Ovary (tissue), 9 donors: ENCODE results near the gene NUP210. TPM values are rescaled to one million over a fixed set of nuclear protein-coding genes. Genes with fewer than 3 reads are reported as not detected.

ENCODE experiments used
- DNase-seq, 5 donors: peaks; one replicate each; pipeline ENCODE4 v3.0.0-alpha.2; 2019 to 2020
- H3K27ac ChIP-seq, 2 donors: fragments of 200-600 bp; one replicate each; pipeline versions ENCODE4 v1.5.1 to v1.8.0; 2019 to 2022
- H3K27me3 ChIP-seq: fragments of 200-600 bp; one replicate; pipeline ENCODE4 v1.8.0; 2022
- H3K36me3 ChIP-seq: fragments of 200-600 bp; sonication (generic); one replicate; pipeline ENCODE4 v1.5.1; 2019
- H3K4me1 ChIP-seq: one replicate; pipeline ENCODE4 v1.8.1; 2013; ENCODE audit warnings: mild to moderate bottlenecking, moderate library complexity; ENCODE audit not compliant: insufficient read depth
- H3K4me3 ChIP-seq: fragments of 200-600 bp; sonication (generic); one replicate; pipeline ENCODE4 v1.5.1; 2017
- H3K9me3 ChIP-seq, 2 donors: fragments of 200-600 bp in 1 of 2; sonication (generic) in 1 of 2; one replicate each; pipeline versions ENCODE4 v1.5.1 to v1.8.1; 2013 to 2019; ENCODE audit warnings: mild to moderate bottlenecking in 1 of 2, moderate library complexity in 1 of 2
- EP300 ChIP-seq: sonication (generic); formaldehyde crosslinking; IDR thresholded peaks from one replicate; pipeline ENCODE4 v1.6.1; 2017; ENCODE audit warnings: antibody characterized with exemption
- POLR2A ChIP-seq: fragments of 450-650 bp; IDR thresholded peaks from one replicate; pipeline ENCODE4 v1.6.1; 2017; ENCODE audit warnings: antibody characterized with exemption, mild to moderate bottlenecking, moderate library complexity
- WGBS, 3 donors: extraction: QIAGEN DNeasy Blood & Tissue Kit in 1 of 3; methylation state at CpG; one replicate each; pipeline versions ENCODE4 v1.1.5 to v1.1.7; 2013 to 2017; 5-methylcytosine and 5-hydroxymethylcytosine counted together
- intact Hi-C, 4 donors: fragments of 100-400 bp; cut with DNase I; formaldehyde crosslinking; loops; one replicate each; pipeline versions ENCODE4 v1.11.0 to v1.15.1; 2022 to 2023
- polyA plus RNA-seq, 2 donors: library from polyadenylated mRNA; stranded (reverse); fragments of 200-250 nt in 1 of 2; fragments of 350-450 nt in 1 of 2; fragmentation: Illumina TruSeq in 1 of 2; extraction: RNeasy Lipid Tissue Mini Kit (QIAGEN cat#74804) in 1 of 2; gene quantifications; one replicate each; pipeline ENCODE4 v1.2.3, GENCODE V29; 2013 to 2014
- small RNA-seq: library from RNA; depleted of rRNA; stranded (forward); fragments of <200 nt; gene quantifications from one replicate; pipeline ENCODE3, GENCODE V24; 2016
- total RNA-seq, 7 donors: library from RNA; depleted of rRNA in 2 of 7; stranded (reverse); fragments of >200 nt in 2 of 7; fragmentation: NEBNext Ultra II Directional in 3 of 7; extraction: Animal tissue kit (Norgen Biotek cat#: 25700) in 3 of 7; gene quantifications; one replicate each; pipeline versions ENCODE4 v1.1.0 to v1.2.4, GENCODE V29; 2016 to 2023
- TF ChIP-seq, protein P1 (sequence below), 3 donors: fragments of 450-650 bp in 2 of 3; fragments of 200-600 bp in 1 of 3; IDR thresholded peaks; one replicate each; pipeline versions ENCODE4 v1.5.1 to v1.8.0; 2016 to 2022; ENCODE audit warnings: antibody characterized with exemption in 3 of 3, mild to moderate bottlenecking in 1 of 3
- donor health status: DM: no; HTN: no; CAD: no; lungs with moderate emphysema.
- donor health status: DM: no; HTN: no; CAD: no.
- donor health status: Bipolar disorder and iron deficiency.
- donor health status: DM: yes; HTN: yes; CAD: no.
- donor health status: DM: no; HTN: no; CAD: no.
- donor health status: DM: yes; HTN: yes; CAD: no.

Gene NUP210
- total and polyA plus RNA-seq, 9 donors, result 1.4 to 5.8 (median 3.2) TPM

DNA sequence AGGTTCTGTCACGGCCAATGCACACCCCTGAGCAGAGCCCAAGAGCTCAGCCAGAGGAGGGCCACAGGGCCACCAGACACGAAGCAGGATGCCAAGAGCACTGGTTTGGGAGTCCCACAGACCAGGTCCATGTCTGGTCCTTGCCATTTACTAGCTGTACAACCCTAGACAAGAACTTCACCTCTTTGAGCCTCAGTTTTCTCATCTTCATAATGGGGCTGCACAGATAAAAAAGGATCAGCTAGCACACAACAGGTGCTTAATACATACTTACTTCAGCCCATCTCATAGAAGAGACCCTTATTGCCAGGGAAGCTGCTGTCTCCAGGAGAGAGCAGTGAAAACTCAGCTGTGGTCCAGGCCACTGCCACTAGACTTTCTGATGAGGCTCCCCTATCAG is 152.0 kb downstream of the NUP210 start:
- Histone ChIP-seq H3K27ac (no peak overlapping the region), H3K27me3 (no peaks in the 10 kb centered on the region), H3K36me3 (no peaks in the 10 kb centered on the region), H3K9me3 (no peaks in the 10 kb centered on the region), H3K4me3 (no peak overlapping the region), H3K4me1 (no peaks in the 10 kb centered on the region)
- intact Hi-C loops, result no loop called here
- TF ChIP-seq POLR2A (no peak), EP300 (no peak)
- TF ChIP-seq, protein P1, sequence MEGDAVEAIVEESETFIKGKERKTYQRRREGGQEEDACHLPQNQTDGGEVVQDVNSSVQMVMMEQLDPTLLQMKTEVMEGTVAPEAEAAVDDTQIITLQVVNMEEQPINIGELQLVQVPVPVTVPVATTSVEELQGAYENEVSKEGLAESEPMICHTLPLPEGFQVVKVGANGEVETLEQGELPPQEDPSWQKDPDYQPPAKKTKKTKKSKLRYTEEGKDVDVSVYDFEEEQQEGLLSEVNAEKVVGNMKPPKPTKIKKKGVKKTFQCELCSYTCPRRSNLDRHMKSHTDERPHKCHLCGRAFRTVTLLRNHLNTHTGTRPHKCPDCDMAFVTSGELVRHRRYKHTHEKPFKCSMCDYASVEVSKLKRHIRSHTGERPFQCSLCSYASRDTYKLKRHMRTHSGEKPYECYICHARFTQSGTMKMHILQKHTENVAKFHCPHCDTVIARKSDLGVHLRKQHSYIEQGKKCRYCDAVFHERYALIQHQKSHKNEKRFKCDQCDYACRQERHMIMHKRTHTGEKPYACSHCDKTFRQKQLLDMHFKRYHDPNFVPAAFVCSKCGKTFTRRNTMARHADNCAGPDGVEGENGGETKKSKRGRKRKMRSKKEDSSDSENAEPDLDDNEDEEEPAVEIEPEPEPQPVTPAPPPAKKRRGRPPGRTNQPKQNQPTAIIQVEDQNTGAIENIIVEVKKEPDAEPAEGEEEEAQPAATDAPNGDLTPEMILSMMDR (IDR thresholded peaks at IDR 0.05), result no peak
- no peak for DNase-seq
- 79 to 93% (median 88%) methylated on average over 2 of the region's 2 CpGs for WGBS, 3 donors

DNA sequence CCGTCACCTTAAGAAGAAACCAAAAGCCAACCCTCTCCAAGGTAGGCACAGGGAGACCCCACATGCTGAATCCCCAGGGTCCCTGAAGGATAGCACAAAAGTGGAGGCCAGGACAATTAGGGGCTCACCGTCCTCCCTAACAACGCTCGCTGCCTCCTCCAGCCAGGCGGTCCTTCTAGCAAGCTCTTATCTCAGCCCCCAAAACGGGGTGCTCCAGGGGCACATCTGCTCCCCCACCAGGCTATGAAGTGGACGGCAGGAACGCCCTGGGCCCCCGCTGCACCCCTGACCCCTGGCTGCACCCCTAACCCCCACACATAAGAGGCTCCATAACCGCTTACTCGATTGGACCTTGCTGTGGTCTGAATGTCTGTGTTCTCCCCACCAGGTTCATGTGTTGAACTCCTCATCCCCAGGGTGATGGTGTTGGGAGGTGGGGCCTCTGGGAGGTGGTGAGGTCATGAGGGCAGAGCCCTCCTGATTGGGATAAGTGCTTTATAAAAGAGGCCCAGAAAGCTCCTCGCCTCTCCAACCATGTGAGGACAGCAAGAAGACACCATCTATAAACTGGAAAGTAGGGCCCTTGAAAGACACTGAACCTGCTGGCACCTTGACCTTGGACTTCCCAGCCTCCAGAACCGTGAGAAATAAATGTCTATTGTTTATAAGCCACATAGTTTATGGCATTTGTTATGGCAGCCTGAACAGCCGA is 153.3 kb downstream of the NUP210 start:
- TF ChIP-seq EP300 (no peak), POLR2A (no peak)
- TF ChIP-seq, protein P1 (IDR thresholded peaks at IDR 0.05), result no peak
- Histone ChIP-seq H3K27ac (no peak overlapping the region), H3K4me3 (no peak overlapping the region), H3K27me3 (no peaks in the 10 kb centered on the region), H3K4me1 (no peaks in the 10 kb centered on the region), H3K36me3 (no peaks in the 10 kb centered on the region), H3K9me3 (no peaks in the 10 kb centered on the region)
- WGBS, 3 donors, result 66 to 74% (median 68%) methylated on average over 14 of the region's 14 CpGs
- DNase-seq, result no peak
- intact Hi-C loops, result no loop called here

Small RNA genes lying within 50 kb of the gene (small RNA-seq; reads per million reads assigned to genes)
- not detected for gene AC027124.2

Other genes with a start within 250 kb of the NUP210 start
- 10 to 100 TPM in 6 of 7 donors, 1 to 10 TPM in 1; 9.3 to 27.1 (median 19.6) TPM for gene HDAC11, start 60.0 kb upstream of the NUP210 start, total RNA-seq
- 10 to 100 TPM in 1 of 2 donors, 1 to 10 TPM in 1; 6.4 to 21.8 TPM for gene HDAC11, start 60.0 kb upstream of the NUP210 start, polyA plus RNA-seq
- 10 to 100 TPM in 2 of 7 donors, 1 to 10 TPM in 5; 4.0 to 18.2 (median 7.3) TPM for gene FBLN2, start 128.8 kb upstream of the NUP210 start, total RNA-seq
- gene FBLN2, start 128.8 kb upstream of the NUP210 start, polyA plus RNA-seq, result 10 to 100 TPM in 1 of 2 donors, 1 to 10 TPM in 1; 8.6 to 10.8 TPM